Measurements from ENCODE around the gene NUP214.

- TF ChIP-seq CTCF (IDR thresholded peaks at IDR 0.05) (peak in 1 of 6 experiments; percentile 28), POLR2A (IDR thresholded peaks at IDR 0.05) (no peak)
Observed at GRCh38 chr9:131181091-131181681, 55.8 kb downstream of the NUP214 start.
